Transverse colon (tissue), 4 donors: ENCODE results near the gene RELL1. TPM values are rescaled to one million over a fixed set of nuclear protein-coding genes. Genes with fewer than 3 reads are reported as not detected.

ENCODE experiments used
- DNase-seq: peaks from one replicate; pipeline ENCODE4 v3.0.0-alpha.2; 2019
- H3K27ac ChIP-seq, 4 donors: fragments of 200-600 bp; sonication (generic); 2 replicates each; pipeline ENCODE4 v1.5.1; 2016 to 2018; ENCODE audit warnings: inconsistent platforms in 4 of 4
- H3K27me3 ChIP-seq: fragments of 200-600 bp; sonication (generic); 2 replicates; pipeline ENCODE4 v1.5.1; 2017; ENCODE audit warnings: inconsistent platforms
- H3K36me3 ChIP-seq, 4 donors: fragments of 200-600 bp; sonication (generic); 2 replicates each; pipeline ENCODE4 v1.5.1; 2017 to 2019; ENCODE audit warnings: inconsistent platforms in 4 of 4
- H3K4me1 ChIP-seq, 4 donors: fragments of 200-600 bp; sonication (generic); 2 replicates each; pipeline ENCODE4 v1.5.1; 2017 to 2020; ENCODE audit warnings: inconsistent platforms in 4 of 4
- H3K4me3 ChIP-seq, 4 donors: fragments of 200-600 bp; sonication (generic); 1 replicate in 1 of 4; 2 replicates in 3 of 4; pipeline versions ENCODE4 v1.5.1 to v1.6.1; 2017 to 2019; ENCODE audit warnings: inconsistent platforms in 4 of 4
- H3K9me3 ChIP-seq, 2 donors: fragments of 200-600 bp; sonication (generic); 2 replicates each; pipeline ENCODE4 v1.5.1; 2017 to 2019; ENCODE audit warnings: inconsistent platforms in 2 of 2
- CTCF ChIP-seq, 5 experiments: fragments of 200-600 bp in 3 of 5; fragments of 450-650 bp in 2 of 5; sonication (generic) in 3 of 5; IDR thresholded peaks; 1 replicate in 2 of 5; 2 replicates in 3 of 5; pipeline ENCODE4 v1.5.1; 2016 to 2017; ENCODE audit warnings: antibody characterized with exemption in 5 of 5, inconsistent platforms in 3 of 5, mild to moderate bottlenecking in 2 of 5, moderate library complexity in 1 of 5
- EP300 ChIP-seq: sonication (generic); formaldehyde crosslinking; IDR thresholded peaks from one replicate; pipeline ENCODE4 v1.6.1; 2017; ENCODE audit warnings: antibody characterized with exemption, low read depth
- POLR2A ChIP-seq: fragments of 450-650 bp; IDR thresholded peaks from one replicate; pipeline ENCODE4 v1.6.1; 2016; ENCODE audit warnings: antibody characterized with exemption, mild to moderate bottlenecking, moderate library complexity
- POLR2AphosphoS5 ChIP-seq, 3 donors: sonication (generic); formaldehyde crosslinking; IDR thresholded peaks; one replicate each; pipeline ENCODE4 v1.6.1; 2016; ENCODE audit warnings: antibody characterized with exemption in 3 of 3
- WGBS, 2 donors: methylation state at CpG; one replicate each; pipeline ENCODE4 v1.1.5; 2018; ENCODE audit warnings: low coverage in 1 of 2; 5-methylcytosine and 5-hydroxymethylcytosine counted together
- in situ Hi-C, 4 donors: fragments of 200-750 bp; cut with MboI; loops; one replicate each; pipeline versions ENCODE4 v1.15.0 to v1.15.1; 2017; ENCODE audit warnings: low sequenced_read_pairs in 3 of 4, low pct_ligation_motif_present in 1 of 4, low pct_unique_long_range_greater_than_20kb in 1 of 4
- intact Hi-C: fragments of 100-400 bp; cut with DNase I; formaldehyde crosslinking; loops from one replicate; pipeline ENCODE4 v1.15.1; 2023; ENCODE audit warnings: low total_unique reads
- total RNA-seq, 4 donors: library from RNA; depleted of rRNA; stranded (reverse); fragments of >200 nt; gene quantifications; one replicate each; pipeline ENCODE4 v1.1.0, GENCODE V29; 2016

RELL1 gene
- total RNA-seq, 4 donors from 2014 or later, result 9.2 to 192 (median 107) TPM

DNA sequence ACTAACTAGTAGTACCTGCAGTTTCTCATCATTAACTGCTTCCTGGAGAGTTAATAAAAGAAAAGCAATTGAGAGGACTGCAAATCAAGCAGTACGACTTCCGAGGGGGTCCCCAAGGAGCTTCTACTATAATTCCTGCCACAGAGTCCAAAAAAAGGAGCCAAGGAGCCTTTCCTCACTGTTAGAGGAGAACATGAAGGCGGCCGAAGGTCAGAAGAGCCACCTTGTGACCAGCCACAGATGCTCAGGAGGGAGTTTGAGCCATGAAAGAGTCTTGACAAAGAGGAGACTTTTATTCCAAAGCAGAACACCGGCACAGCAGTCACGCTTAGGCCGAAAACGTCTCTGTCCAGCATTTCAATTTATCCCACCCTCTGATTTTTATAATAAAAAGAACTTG, 62.2 kb downstream of the RELL1 start:
- H3K27ac ChIP-seq, result no peak overlapping the region
- H3K4me1 ChIP-seq, result no peaks in the 10 kb centered on the region
- no peak overlapping the region for H3K4me3 ChIP-seq
- in situ Hi-C loops, result loop anchor here in 2 of 4 donors (25.0 kb wide), 1 partner anchor 413 kb away; no protein-coding TSS in a partner anchor
- no peaks in the 10 kb centered on the region for H3K27me3 ChIP-seq
- DNase-seq, result no peak
- intact Hi-C loops, result no loop called here
- peaks cover 0 to 8% (median 0%) of the 10 kb centered on the region in 4 donors for H3K36me3 ChIP-seq
- 91 to 97% methylated on average over 8 of the region's 8 CpGs for WGBS, 2 donors
- no peaks in the 10 kb centered on the region for H3K9me3 ChIP-seq
- no peak for TF ChIP-seq EP300
- TF ChIP-seq CTCF (IDR thresholded peaks at IDR 0.05), result no peak
- no peak for TF ChIP-seq POLR2A
- no peak for TF ChIP-seq POLR2AphosphoS5 (IDR thresholded peaks at IDR 0.05)

DNA sequence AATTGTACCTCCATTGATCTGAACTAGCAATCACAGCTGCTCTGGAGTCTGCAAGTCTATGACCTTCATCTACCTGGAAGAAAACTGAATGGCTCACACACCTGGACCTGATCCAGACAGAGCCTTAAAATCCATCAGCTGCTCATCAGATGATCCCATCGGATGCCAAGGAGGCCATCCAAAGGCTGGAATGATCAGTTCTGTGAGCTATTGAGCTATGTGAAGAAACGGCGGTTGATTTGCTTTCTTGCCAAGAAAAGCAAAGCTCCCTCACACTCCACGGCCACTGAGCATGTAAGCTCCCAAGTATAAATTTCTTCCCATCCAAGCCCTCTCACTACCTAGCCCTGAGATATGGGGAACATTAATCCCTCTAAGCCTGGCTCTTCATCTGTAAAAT, 63.1 kb downstream of the RELL1 start:
- DNase-seq, result no peak
- Histone ChIP-seq H3K4me1 (no peaks in the 10 kb centered on the region), H3K4me3 (no peak overlapping the region), H3K36me3 (peaks cover 0 to 8% (median 0%) of the 10 kb centered on the region in 4 donors), H3K27ac (no peak overlapping the region), H3K9me3 (no peaks in the 10 kb centered on the region), H3K27me3 (no peaks in the 10 kb centered on the region)
- no peak for TF ChIP-seq EP300
- TF ChIP-seq CTCF (IDR thresholded peaks at IDR 0.05), result no peak
- TF ChIP-seq POLR2AphosphoS5 (IDR thresholded peaks at IDR 0.05), result no peak
- TF ChIP-seq POLR2A, result no peak
- in situ Hi-C loops, result loop anchor here in 2 of 4 donors (25.0 kb wide), 1 partner anchor 414 kb away; no protein-coding TSS in a partner anchor
- 89 to 93% methylated on average over 3 to 4 of the region's 4 CpGs for WGBS, 2 donors
- intact Hi-C loops, result no loop called here

DNA sequence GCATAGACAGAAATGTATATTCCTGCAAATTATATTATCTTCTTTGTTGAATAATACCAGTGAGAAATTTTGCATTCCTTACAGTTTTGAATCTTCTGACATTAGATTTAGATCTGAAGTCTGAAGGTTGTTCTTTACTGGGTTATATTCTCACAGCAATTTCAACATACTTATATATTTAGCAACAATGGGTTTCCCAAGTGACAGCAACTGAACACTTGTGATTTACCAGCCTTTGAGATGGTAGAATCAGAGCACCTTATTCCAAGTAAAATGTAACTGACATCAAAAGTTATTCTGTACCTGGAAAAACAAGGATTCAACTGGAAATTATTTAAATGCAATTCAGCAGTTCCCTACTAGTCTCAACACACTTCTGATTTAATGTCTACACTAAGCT, 66.0 kb downstream of the RELL1 start:
- intact Hi-C loops, result no loop called here
- Histone ChIP-seq H3K4me1 (no peaks in the 10 kb centered on the region), H3K27me3 (no peaks in the 10 kb centered on the region), H3K27ac (no peak overlapping the region), H3K4me3 (no peak overlapping the region), H3K9me3 (no peaks in the 10 kb centered on the region), H3K36me3 (peaks cover 0 to 4% (median 0%) of the 10 kb centered on the region in 4 donors)
- in situ Hi-C loops, result loop anchor here in 2 of 4 donors (25.0 kb wide), 1 partner anchor 417 kb away; no protein-coding TSS in a partner anchor
- no peak for DNase-seq
- TF ChIP-seq POLR2AphosphoS5 (IDR thresholded peaks at IDR 0.05) (no peak), EP300 (no peak), POLR2A (no peak), CTCF (IDR thresholded peaks at IDR 0.05) (no peak)

DNA sequence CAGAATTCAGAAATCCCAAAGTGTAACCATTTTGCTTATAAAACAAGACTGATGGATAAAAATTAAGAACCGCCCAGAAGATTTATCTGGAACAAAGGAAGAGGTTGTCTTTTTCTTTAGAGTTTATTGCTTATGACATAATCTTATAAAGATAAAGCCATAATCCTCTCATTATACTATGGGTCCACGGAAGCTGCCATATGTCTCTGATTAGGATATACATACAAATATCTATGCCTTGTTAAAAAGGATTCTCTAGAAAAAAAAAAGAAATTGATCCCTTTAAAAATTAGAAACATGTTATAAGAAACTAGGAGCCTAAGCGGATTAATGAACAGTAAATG, 70.5 kb downstream of the RELL1 start:
- Histone ChIP-seq H3K9me3 (no peaks in the 10 kb centered on the region), H3K4me1 (no peaks in the 10 kb centered on the region), H3K27me3 (no peaks in the 10 kb centered on the region), H3K4me3 (no peak overlapping the region), H3K27ac (no peak overlapping the region), H3K36me3 (peaks cover 0 to 4% (median 0%) of the 10 kb centered on the region in 4 donors)
- 67 to 68% methylated on average over 3 of the region's 3 CpGs for WGBS, 2 donors
- intact Hi-C loops, result no loop called here
- no peak for TF ChIP-seq POLR2AphosphoS5 (IDR thresholded peaks at IDR 0.05)
- no peak for TF ChIP-seq CTCF (IDR thresholded peaks at IDR 0.05)
- TF ChIP-seq POLR2A, result no peak
- TF ChIP-seq EP300, result no peak
- in situ Hi-C loops, result loop anchor here in 2 of 4 donors (25.0 kb wide), 1 partner anchor 422 kb away; no protein-coding TSS in a partner anchor
- no peak for DNase-seq
